Measurements from ENCODE around the gene ZCCHC10. TPM values are rescaled to one million over a fixed set of nuclear protein-coding genes. Genes with fewer than 3 reads are reported as not detected.

The ZCCHC10 gene
- total and polyA plus RNA-seq, 2 donors from 2014 or later, result 19.9 to 32.7 TPM

DNA sequence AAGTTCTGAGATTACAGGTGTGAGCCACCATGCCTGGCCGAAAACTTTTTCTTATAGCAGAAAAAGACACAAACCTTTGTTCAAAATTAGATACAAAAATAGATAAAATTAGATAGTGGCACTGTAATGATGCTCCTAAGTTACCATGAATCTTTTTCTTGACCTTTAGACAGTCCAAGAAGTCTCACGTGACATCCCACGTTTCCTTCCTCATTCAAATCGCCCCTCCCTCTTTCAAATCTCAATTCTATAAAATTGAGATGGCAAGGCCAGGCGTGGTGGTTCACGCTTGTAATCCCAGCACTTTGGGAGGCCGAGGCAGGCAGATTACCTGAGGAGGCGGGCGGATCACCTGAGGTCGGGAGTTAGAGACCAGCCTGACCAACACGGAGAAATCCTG, 7.7 kb upstream of the ZCCHC10 start:
- no peaks in the 10 kb centered on the region for H3K36me3 ChIP-seq (ENCODE audit: control insufficient read depth in 2 of 3, insufficient read depth in 3 of 3, low read length in 3 of 3)
- no peaks in the 10 kb centered on the region for H3K27me3 ChIP-seq (ENCODE audit: control insufficient read depth, insufficient read depth, low read length)
- H3K4me3 ChIP-seq (ENCODE audit: low read length in 3 of 3), result no peak overlapping the region
- TF ChIP-seq, protein P1, sequence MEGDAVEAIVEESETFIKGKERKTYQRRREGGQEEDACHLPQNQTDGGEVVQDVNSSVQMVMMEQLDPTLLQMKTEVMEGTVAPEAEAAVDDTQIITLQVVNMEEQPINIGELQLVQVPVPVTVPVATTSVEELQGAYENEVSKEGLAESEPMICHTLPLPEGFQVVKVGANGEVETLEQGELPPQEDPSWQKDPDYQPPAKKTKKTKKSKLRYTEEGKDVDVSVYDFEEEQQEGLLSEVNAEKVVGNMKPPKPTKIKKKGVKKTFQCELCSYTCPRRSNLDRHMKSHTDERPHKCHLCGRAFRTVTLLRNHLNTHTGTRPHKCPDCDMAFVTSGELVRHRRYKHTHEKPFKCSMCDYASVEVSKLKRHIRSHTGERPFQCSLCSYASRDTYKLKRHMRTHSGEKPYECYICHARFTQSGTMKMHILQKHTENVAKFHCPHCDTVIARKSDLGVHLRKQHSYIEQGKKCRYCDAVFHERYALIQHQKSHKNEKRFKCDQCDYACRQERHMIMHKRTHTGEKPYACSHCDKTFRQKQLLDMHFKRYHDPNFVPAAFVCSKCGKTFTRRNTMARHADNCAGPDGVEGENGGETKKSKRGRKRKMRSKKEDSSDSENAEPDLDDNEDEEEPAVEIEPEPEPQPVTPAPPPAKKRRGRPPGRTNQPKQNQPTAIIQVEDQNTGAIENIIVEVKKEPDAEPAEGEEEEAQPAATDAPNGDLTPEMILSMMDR (IDR thresholded peaks at IDR 0.05; ENCODE audit: borderline replicate concordance, extremely low read depth, insufficient read depth), result no peak
- H3K4me1 ChIP-seq (ENCODE audit: control insufficient read depth in 2 of 3, insufficient read depth in 2 of 3, low read depth in 1 of 3, low read length in 3 of 3), result no peaks in the 10 kb centered on the region
- no peak overlapping the region for H3K27ac ChIP-seq (ENCODE audit: low read depth in 2 of 2, low read length in 2 of 2)
- FAIRE-seq (no peak), DNase-seq (no peak)
- intact Hi-C loops (cut with DNase I), result no loop called here
- no peak overlapping the region for H3K9ac ChIP-seq (ENCODE audit: low read length in 3 of 3)
- H3K9me3 ChIP-seq (ENCODE audit: control insufficient read depth in 2 of 3, insufficient read depth in 1 of 3, low read length in 3 of 3), result no peaks in the 10 kb centered on the region

DNA sequence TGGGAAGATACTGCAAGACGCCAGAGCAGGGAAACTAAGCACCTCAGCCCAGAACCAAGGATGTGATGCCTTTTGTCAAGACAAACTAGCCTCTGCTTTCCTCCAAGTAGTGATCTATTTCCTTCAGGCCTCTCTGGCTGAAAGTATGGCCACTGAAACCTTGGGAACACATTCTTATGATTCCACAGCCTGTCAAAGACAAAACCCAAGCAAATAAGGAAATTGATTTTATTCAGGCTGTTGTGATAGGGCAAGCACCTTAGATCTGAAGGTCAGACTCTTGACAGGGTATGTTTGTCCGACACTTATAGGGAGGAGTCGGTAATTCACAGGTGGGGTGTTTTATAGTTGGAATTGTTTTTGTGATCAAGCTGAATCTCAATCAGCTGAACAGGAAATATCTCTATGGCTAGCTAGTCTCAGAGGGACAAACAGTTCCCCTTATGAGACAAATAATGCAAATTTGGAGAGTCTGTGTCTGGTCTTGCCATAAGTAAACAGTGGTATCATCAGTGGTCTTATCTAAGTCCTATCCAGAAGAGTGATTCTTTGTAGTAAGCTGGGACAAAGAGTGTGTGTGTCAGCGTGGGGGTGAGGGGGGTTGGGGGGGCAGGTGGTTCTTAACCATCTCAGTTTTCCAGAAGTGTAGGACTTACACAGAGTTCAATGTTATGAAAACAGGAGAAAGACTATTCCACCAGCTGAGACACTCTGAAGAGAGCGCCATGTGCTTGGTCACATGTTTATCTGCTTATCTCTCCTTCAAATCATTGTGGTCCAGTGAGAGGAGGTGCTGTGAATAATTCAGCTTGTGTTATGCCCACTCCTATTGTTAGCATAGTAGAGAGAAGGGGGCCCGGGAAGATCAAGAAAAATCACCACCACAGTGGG, 6.7 kb upstream of the ZCCHC10 start:
- Histone ChIP-seq H3K27ac (ENCODE audit: low read depth in 2 of 2, low read length in 2 of 2) (no peak overlapping the region), H3K4me3 (ENCODE audit: low read length in 3 of 3) (no peak overlapping the region), H3K9ac (ENCODE audit: low read length in 3 of 3) (no peak overlapping the region), H3K27me3 (ENCODE audit: control insufficient read depth, insufficient read depth, low read length) (no peaks in the 10 kb centered on the region), H3K36me3 (ENCODE audit: control insufficient read depth in 2 of 3, insufficient read depth in 3 of 3, low read length in 3 of 3) (no peaks in the 10 kb centered on the region), H3K4me1 (ENCODE audit: control insufficient read depth in 2 of 3, insufficient read depth in 2 of 3, low read depth in 1 of 3, low read length in 3 of 3) (no peaks in the 10 kb centered on the region), H3K9me3 (ENCODE audit: control insufficient read depth in 2 of 3, insufficient read depth in 1 of 3, low read length in 3 of 3) (no peaks in the 10 kb centered on the region)
- TF ChIP-seq, protein P1 (IDR thresholded peaks at IDR 0.05; ENCODE audit: borderline replicate concordance, extremely low read depth, insufficient read depth), result no peak
- no peak for FAIRE-seq
- intact Hi-C loops (cut with DNase I), result no loop called here
- no peak for DNase-seq

DNA sequence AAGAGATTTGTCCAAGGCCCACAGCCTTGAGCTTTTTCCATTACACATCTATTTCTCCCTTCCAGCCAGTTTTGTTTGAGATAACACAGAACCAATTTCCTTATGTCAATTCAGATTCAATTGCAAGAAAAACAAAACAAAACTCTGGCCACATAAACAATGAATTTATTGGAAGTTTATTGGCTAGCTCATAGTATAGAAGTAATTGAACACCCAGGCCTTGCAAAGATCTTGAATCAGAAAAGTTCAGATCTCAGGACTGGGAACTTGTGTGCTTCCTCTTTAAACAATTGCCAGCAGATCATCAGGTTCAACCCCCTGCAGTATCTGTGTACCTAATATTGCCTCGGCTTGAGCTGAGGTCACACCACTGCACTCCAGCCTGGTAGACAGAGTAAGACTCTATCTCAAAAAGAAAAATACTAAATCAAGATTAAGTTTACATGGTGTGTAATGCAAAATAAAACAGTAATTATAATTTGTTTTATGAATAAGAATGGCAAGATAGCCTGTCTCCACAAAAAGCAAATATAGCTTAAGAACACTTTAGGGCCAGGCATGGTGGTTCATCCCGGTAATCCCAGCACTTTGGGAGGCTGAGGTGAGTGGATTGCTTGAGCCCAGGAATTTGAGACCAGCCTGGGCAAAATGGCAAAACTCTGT, 4.1 kb upstream of the ZCCHC10 start:
- DNase-seq (no peak), FAIRE-seq (no peak)
- no peaks in the 10 kb centered on the region for H3K27me3 ChIP-seq (ENCODE audit: control insufficient read depth, insufficient read depth, low read length)
- H3K4me1 ChIP-seq (ENCODE audit: control insufficient read depth in 2 of 3, insufficient read depth in 2 of 3, low read depth in 1 of 3, low read length in 3 of 3), result peaks cover 0 to 2% (median 0%) of the 10 kb centered on the region in 3 donors
- H3K9ac ChIP-seq (ENCODE audit: low read length in 3 of 3), result no peak overlapping the region
- intact Hi-C loops (cut with DNase I), result no loop called here
- no peaks in the 10 kb centered on the region for H3K9me3 ChIP-seq (ENCODE audit: control insufficient read depth in 2 of 3, insufficient read depth in 1 of 3, low read length in 3 of 3)
- H3K36me3 ChIP-seq (ENCODE audit: control insufficient read depth in 2 of 3, insufficient read depth in 3 of 3, low read length in 3 of 3), result no peaks in the 10 kb centered on the region
- no peak overlapping the region for H3K27ac ChIP-seq (ENCODE audit: low read depth in 2 of 2, low read length in 2 of 2)
- H3K4me3 ChIP-seq (ENCODE audit: low read length in 3 of 3), result no peak overlapping the region
- TF ChIP-seq, protein P1 (IDR thresholded peaks at IDR 0.05; ENCODE audit: borderline replicate concordance, extremely low read depth, insufficient read depth), result no peak

Measured in kidney (tissue), 14 donors.